ENCODE measurements around the gene HOXB1. TPM values are rescaled to one million over a fixed set of nuclear protein-coding genes. Genes with fewer than 3 reads are reported as not detected.

The HOXB1 gene
- total and polyA plus RNA-seq, 4 donors = not detected

GRCh38 chr17:48563867-48564187 is 33.0 kb upstream of the HOXB1 start:
- TF ChIP-seq TAF1 (conservative IDR thresholded peaks at IDR 0.05) (no peak), FOXA1 (IDR thresholded peaks at IDR 0.05) (no peak), REST (IDR thresholded peaks at IDR 0.05) (no peak), HNF4A (conservative IDR thresholded peaks at IDR 0.05) (no peak), NR2F2 (IDR thresholded peaks at IDR 0.05) (no peak), HNF4G (IDR thresholded peaks at IDR 0.05) (no peak), RAD21 (IDR thresholded peaks at IDR 0.05) (no peak)
- TF ChIP-seq, protein P1, sequence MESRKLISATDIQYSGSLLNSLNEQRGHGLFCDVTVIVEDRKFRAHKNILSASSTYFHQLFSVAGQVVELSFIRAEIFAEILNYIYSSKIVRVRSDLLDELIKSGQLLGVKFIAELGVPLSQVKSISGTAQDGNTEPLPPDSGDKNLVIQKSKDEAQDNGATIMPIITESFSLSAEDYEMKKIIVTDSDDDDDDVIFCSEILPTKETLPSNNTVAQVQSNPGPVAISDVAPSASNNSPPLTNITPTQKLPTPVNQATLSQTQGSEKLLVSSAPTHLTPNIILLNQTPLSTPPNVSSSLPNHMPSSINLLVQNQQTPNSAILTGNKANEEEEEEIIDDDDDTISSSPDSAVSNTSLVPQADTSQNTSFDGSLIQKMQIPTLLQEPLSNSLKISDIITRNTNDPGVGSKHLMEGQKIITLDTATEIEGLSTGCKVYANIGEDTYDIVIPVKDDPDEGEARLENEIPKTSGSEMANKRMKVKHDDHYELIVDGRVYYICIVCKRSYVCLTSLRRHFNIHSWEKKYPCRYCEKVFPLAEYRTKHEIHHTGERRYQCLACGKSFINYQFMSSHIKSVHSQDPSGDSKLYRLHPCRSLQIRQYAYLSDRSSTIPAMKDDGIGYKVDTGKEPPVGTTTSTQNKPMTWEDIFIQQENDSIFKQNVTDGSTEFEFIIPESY (IDR thresholded peaks at IDR 0.05) = no peak
- no peak for DNase-seq (ENCODE audit: low spot score)
- H3K36me3 ChIP-seq (ENCODE audit: control insufficient read depth in 4 of 4, insufficient read depth in 3 of 4, low read depth in 1 of 4, low read length in 3 of 4) = no peaks in the 10 kb centered on the region
- H3K4me1 ChIP-seq (ENCODE audit: control insufficient read depth in 4 of 4, insufficient read depth in 4 of 4, low read length in 3 of 4) = peaks cover 0 to 2% (median 0%) of the 10 kb centered on the region in 4 donors
- no peaks in the 10 kb centered on the region for H3K9me3 ChIP-seq (ENCODE audit: control insufficient read depth in 4 of 4, low read length in 3 of 4)
- H3K9ac ChIP-seq (ENCODE audit: low read depth in 1 of 2, low read length in 2 of 2) = no peak overlapping the region
- peak overlapping the region in 1 of 2 donors; percentile 16 for H3K27ac ChIP-seq (ENCODE audit: low read depth in 1 of 2, low read length in 2 of 2)
- H3K4me3 ChIP-seq (ENCODE audit: low read depth in 1 of 3, low read length in 3 of 3) = peak overlapping the region in 1 of 3 donors; percentile 31
- peaks cover 3 to 15% (median 8%) of the 10 kb centered on the region in 4 donors for H3K27me3 ChIP-seq (ENCODE audit: control insufficient read depth in 4 of 4, insufficient read depth in 4 of 4, low read length in 3 of 4)
- 24% methylated on average over 10 of the region's 10 CpGs for WGBS

- TF ChIP-seq NR2F2 (IDR thresholded peaks at IDR 0.05) (no peak), ATF3 (IDR thresholded peaks at IDR 0.05) (no peak), REST (IDR thresholded peaks at IDR 0.05) (no peak), FOXA2 (IDR thresholded peaks at IDR 0.05) (no peak), HNF4G (IDR thresholded peaks at IDR 0.05) (no peak)
- TF ChIP-seq, protein P1 (IDR thresholded peaks at IDR 0.05) = no peak
- H3K9ac ChIP-seq (ENCODE audit: low read depth in 1 of 2, low read length in 2 of 2) = no peak overlapping the region
- no peak for DNase-seq (ENCODE audit: low spot score)
- peaks cover 0 to 2% (median 0%) of the 10 kb centered on the region in 4 donors for H3K4me1 ChIP-seq (ENCODE audit: control insufficient read depth in 4 of 4, insufficient read depth in 4 of 4, low read length in 3 of 4)
- H3K9me3 ChIP-seq (ENCODE audit: control insufficient read depth in 4 of 4, low read length in 3 of 4) = no peaks in the 10 kb centered on the region
- no peak overlapping the region for H3K27ac ChIP-seq (ENCODE audit: low read depth in 1 of 2, low read length in 2 of 2)
- no peaks in the 10 kb centered on the region for H3K36me3 ChIP-seq (ENCODE audit: control insufficient read depth in 4 of 4, insufficient read depth in 3 of 4, low read depth in 1 of 4, low read length in 3 of 4)
- H3K4me3 ChIP-seq (ENCODE audit: low read depth in 1 of 3, low read length in 3 of 3) = peak overlapping the region in 1 of 3 donors; percentile 31
- WGBS = 35% methylated on average over 6 of the region's 6 CpGs
- H3K27me3 ChIP-seq (ENCODE audit: control insufficient read depth in 4 of 4, insufficient read depth in 4 of 4, low read length in 3 of 4) = peaks cover 3 to 15% (median 9%) of the 10 kb centered on the region in 4 donors
Measured at GRCh38 chr17:48563385-48563838, 32.6 kb upstream of the HOXB1 start.
